HepG2 (cell line): Measurements from ENCODE around the gene RAB43. TPM values are rescaled to one million over a fixed set of nuclear protein-coding genes. Genes with fewer than 3 reads are reported as not detected.

Experiments used
- CENPT ChIP-seq: sonication (generic); formaldehyde crosslinking; IDR thresholded peaks from 2 replicates; pipeline ENCODE4 v1.8.0; 2022; ENCODE audit warnings: low read depth, mild to moderate bottlenecking, moderate library complexity, missing genetic modification reagents
- MED1 ChIP-seq: sonication (generic); formaldehyde crosslinking; IDR thresholded peaks from 2 replicates; pipeline ENCODE4 v1.4.0; 2020; ENCODE audit warnings: missing genetic modification reagents
- PHB2 ChIP-seq: fragments of 450-650 bp; IDR thresholded peaks from 2 replicates; pipeline ENCODE4 v1.6.1; 2018; ENCODE audit not compliant: partially characterized antibody
- WIZ ChIP-seq: sonication (generic); formaldehyde crosslinking; IDR thresholded peaks from 2 replicates; pipeline ENCODE4 v1.5.1; 2020; ENCODE audit warnings: mild to moderate bottlenecking, missing genetic modification reagents
- ZNF441 ChIP-seq: sonication (generic); formaldehyde crosslinking; IDR thresholded peaks from 2 replicates; pipeline ENCODE4 v1.7.0; 2021; ENCODE audit warnings: missing genetic modification reagents, borderline replicate concordance
- ZNF564 ChIP-seq: sonication (generic); formaldehyde crosslinking; IDR thresholded peaks from 2 replicates; pipeline ENCODE4 v1.8.1; 2023; ENCODE audit warnings: mild to moderate bottlenecking, missing genetic modification reagents
- ZNF766 ChIP-seq: sonication (generic); formaldehyde crosslinking; IDR thresholded peaks from 2 replicates; pipeline ENCODE4 v1.5.0; 2020; ENCODE audit warnings: missing genetic modification reagents, borderline replicate concordance
- polyA plus RNA-seq, 8 experiments: library from polyadenylated mRNA; depleted of rRNA in 3 of 8; stranded (reverse) in 7 of 8; unstranded in 1 of 8; fragments of >200 nt; fragmentation: Illumina TruSeq in 4 of 8; extraction: Trizol in 4 of 8; gene quantifications; 2 replicates each; pipeline versions ENCODE4 v1.2.1 to v1.2.3, GENCODE V29; 2011 to 2016; ENCODE audit warnings: low read depth in 4 of 8, missing spikeins in 1 of 8, mixed read lengths in 1 of 8; ENCODE audit not compliant: insufficient read depth in 1 of 8
- total RNA-seq, 5 experiments: library from RNA; depleted of rRNA; stranded (reverse); fragments of >200 nt; fragmentation: Illumina TruSeq; extraction: Trizol; gene quantifications; 2 replicates each; pipeline ENCODE4 v1.2.3, GENCODE V29; 2016; ENCODE audit warnings: low read depth in 1 of 5
- TF ChIP-seq, protein P1 (sequence below): sonication (generic); formaldehyde crosslinking; IDR thresholded peaks from 2 replicates; pipeline ENCODE4 v1.5.0; 2020; ENCODE audit warnings: mild to moderate bottlenecking, missing genetic modification reagents, borderline replicate concordance
- TF ChIP-seq, protein P2 (sequence below): sonication (generic); formaldehyde crosslinking; IDR thresholded peaks from 2 replicates; pipeline ENCODE4 v1.4.0; 2020; ENCODE audit warnings: missing genetic modification reagents
- TF ChIP-seq, protein P3 (sequence below): sonication (generic); formaldehyde crosslinking; IDR thresholded peaks from 2 replicates; pipeline ENCODE4 v1.8.0; 2022; ENCODE audit warnings: low read depth, missing genetic modification reagents
- TF ChIP-seq, protein P4 (sequence below): IDR thresholded peaks from 2 replicates; pipeline ENCODE4 v1.6.1; 2012; ENCODE audit warnings: low read length, improper control_type of control experiment
- TF ChIP-seq, protein P5 (sequence below): IDR thresholded peaks from 2 replicates; pipeline ENCODE4 v1.6.1; 2016; ENCODE audit warnings: missing compliant biosample characterization, missing genetic modification reagents, borderline replicate concordance
- TF ChIP-seq, protein P6 (sequence below): sonication (generic); formaldehyde crosslinking; IDR thresholded peaks from 2 replicates; pipeline ENCODE4 v1.4.0; 2020; ENCODE audit warnings: mild to moderate bottlenecking, missing genetic modification reagents

RAB43 gene
- total and polyA plus RNA-seq, 2 of the 13 experiments (the other 11 are each of a cell fraction or from before 2014, with no cell fraction given): 11.8 to 18.4 TPM

DNA sequence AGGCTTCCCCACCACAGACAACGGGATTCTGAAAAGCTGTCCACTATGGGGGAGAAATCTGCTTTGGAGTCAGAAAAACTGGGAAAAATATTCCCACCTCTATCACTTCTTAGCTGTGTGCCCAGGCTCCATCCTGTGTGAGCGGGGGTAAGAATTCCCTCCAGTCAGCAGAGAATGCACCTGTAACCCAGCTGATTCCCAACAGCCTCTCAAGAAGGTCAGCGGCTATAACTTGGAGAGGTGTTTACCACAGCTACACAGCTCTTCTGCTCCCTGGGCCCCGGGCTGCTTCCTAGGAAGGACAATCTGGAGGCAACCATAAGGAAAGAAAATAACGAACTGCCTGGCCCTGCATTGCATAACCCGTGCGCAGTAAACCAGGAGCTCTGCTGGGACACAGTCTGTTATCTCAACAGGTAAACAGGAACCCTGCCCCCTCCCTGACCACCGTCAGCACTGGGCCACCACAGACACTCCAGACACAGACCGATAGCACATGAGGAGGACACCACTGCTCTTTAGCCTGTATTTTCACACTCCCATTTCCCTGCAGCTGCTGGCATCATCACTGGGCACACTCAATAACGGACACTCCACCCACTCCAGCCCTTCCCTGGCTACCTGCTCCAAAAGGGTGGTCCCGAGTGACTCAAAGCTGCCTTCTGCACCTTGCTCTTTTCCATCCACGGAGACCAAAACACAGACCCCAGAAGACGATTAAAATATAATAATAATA lies 2.1 kb downstream of the RAB43 start (continued):
- TF ChIP-seq, protein P1, sequence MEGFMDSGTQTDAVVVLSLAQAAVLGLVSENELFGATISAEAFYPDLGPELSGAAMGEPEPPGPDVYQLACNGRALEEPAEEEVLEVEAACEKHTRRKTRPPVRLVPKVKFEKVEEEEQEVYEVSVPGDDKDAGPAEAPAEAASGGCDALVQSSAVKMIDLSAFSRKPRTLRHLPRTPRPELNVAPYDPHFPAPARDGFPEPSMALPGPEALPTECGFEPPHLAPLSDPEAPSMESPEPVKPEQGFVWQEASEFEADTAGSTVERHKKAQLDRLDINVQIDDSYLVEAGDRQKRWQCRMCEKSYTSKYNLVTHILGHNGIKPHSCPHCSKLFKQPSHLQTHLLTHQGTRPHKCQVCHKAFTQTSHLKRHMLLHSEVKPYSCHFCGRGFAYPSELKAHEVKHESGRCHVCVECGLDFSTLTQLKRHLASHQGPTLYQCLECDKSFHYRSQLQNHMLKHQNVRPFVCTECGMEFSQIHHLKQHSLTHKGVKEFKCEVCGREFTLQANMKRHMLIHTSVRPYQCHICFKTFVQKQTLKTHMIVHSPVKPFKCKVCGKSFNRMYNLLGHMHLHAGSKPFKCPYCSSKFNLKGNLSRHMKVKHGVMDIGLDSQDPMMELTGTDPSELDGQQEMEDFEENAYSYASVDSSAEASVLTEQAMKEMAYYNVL (CRISPR knock-in tag): peak; percentile 76; the same call in 1 of the 2 replicates
- TF ChIP-seq PHB2: no peak
- peak; percentile 44; the same call in 1 of the 2 replicates for TF ChIP-seq ZNF564
- TF ChIP-seq, protein P2, sequence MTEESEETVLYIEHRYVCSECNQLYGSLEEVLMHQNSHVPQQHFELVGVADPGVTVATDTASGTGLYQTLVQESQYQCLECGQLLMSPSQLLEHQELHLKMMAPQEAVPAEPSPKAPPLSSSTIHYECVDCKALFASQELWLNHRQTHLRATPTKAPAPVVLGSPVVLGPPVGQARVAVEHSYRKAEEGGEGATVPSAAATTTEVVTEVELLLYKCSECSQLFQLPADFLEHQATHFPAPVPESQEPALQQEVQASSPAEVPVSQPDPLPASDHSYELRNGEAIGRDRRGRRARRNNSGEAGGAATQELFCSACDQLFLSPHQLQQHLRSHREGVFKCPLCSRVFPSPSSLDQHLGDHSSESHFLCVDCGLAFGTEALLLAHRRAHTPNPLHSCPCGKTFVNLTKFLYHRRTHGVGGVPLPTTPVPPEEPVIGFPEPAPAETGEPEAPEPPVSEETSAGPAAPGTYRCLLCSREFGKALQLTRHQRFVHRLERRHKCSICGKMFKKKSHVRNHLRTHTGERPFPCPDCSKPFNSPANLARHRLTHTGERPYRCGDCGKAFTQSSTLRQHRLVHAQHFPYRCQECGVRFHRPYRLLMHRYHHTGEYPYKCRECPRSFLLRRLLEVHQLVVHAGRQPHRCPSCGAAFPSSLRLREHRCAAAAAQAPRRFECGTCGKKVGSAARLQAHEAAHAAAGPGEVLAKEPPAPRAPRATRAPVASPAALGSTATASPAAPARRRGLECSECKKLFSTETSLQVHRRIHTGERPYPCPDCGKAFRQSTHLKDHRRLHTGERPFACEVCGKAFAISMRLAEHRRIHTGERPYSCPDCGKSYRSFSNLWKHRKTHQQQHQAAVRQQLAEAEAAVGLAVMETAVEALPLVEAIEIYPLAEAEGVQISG: peak; percentile 76
- peak; percentile 90 for TF ChIP-seq MED1
- TF ChIP-seq, protein P3, sequence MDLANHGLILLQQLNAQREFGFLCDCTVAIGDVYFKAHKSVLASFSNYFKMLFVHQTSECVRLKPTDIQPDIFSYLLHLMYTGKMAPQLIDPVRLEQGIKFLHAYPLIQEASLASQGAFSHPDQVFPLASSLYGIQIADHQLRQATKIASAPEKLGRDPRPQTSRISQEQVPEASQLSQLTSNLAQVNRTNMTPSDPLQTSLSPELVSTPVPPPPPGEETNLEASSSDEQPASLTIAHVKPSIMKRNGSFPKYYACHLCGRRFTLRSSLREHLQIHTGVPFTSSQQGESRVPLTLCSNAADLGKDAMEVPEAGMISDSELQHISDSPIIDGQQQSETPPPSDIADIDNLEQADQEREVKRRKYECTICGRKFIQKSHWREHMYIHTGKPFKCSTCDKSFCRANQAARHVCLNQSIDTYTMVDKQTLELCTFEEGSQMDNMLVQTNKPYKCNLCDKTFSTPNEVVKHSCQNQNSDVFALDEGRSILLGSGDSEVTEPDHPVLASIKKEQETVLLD: peak; percentile 71; the same call in 1 of the 2 replicates
- peak; percentile 79; the same call in 1 of the 2 replicates for TF ChIP-seq WIZ (CRISPR knock-in tag)
- TF ChIP-seq, protein P4, sequence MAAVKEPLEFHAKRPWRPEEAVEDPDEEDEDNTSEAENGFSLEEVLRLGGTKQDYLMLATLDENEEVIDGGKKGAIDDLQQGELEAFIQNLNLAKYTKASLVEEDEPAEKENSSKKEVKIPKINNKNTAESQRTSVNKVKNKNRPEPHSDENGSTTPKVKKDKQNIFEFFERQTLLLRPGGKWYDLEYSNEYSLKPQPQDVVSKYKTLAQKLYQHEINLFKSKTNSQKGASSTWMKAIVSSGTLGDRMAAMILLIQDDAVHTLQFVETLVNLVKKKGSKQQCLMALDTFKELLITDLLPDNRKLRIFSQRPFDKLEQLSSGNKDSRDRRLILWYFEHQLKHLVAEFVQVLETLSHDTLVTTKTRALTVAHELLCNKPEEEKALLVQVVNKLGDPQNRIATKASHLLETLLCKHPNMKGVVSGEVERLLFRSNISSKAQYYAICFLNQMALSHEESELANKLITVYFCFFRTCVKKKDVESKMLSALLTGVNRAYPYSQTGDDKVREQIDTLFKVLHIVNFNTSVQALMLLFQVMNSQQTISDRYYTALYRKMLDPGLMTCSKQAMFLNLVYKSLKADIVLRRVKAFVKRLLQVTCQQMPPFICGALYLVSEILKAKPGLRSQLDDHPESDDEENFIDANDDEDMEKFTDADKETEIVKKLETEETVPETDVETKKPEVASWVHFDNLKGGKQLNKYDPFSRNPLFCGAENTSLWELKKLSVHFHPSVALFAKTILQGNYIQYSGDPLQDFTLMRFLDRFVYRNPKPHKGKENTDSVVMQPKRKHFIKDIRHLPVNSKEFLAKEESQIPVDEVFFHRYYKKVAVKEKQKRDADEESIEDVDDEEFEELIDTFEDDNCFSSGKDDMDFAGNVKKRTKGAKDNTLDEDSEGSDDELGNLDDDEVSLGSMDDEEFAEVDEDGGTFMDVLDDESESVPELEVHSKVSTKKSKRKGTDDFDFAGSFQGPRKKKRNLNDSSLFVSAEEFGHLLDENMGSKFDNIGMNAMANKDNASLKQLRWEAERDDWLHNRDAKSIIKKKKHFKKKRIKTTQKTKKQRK: no peak
- TF ChIP-seq, protein P5, sequence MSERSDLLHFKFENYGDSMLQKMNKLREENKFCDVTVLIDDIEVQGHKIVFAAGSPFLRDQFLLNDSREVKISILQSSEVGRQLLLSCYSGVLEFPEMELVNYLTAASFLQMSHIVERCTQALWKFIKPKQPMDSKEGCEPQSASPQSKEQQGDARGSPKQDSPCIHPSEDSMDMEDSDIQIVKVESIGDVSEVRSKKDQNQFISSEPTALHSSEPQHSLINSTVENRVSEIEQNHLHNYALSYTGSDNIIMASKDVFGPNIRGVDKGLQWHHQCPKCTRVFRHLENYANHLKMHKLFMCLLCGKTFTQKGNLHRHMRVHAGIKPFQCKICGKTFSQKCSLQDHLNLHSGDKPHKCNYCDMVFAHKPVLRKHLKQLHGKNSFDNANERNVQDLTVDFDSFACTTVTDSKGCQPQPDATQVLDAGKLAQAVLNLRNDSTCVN (CRISPR knock-in tag): peak; percentile 61; the same call in 1 of the 2 replicates
- TF ChIP-seq, protein P6, sequence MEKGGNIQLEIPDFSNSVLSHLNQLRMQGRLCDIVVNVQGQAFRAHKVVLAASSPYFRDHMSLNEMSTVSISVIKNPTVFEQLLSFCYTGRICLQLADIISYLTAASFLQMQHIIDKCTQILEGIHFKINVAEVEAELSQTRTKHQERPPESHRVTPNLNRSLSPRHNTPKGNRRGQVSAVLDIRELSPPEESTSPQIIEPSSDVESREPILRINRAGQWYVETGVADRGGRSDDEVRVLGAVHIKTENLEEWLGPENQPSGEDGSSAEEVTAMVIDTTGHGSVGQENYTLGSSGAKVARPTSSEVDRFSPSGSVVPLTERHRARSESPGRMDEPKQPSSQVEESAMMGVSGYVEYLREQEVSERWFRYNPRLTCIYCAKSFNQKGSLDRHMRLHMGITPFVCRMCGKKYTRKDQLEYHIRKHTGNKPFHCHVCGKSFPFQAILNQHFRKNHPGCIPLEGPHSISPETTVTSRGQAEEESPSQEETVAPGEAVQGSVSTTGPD (CRISPR knock-in tag): no peak
- 0 out of 2 replicates have a peak, but pooled peaks have one; percentile 44 for TF ChIP-seq ZNF441 (CRISPR knock-in tag)
- TF ChIP-seq ZNF766 (CRISPR knock-in tag): peak; percentile 92; the same call in 1 of the 2 replicates
- no peak for TF ChIP-seq CENPT
